GM12865 (cell line): ENCODE results near the gene GDF15.
A peak's percentile ranks its signal among the peaks of the same experiment; 100 is the strongest.

Experiments
- DNase-seq: peaks from one replicate; pipeline ENCODE4 v3.0.0; 2010; ENCODE audit warnings: low read depth
- H3K4me3 ChIP-seq: 2 replicates; pipeline ENCODE4 v1.5.1; 2011; ENCODE audit warnings: mild to moderate bottlenecking, low read depth, low read length, control low read depth
- TF ChIP-seq, protein P1 (sequence below): IDR thresholded peaks from 2 replicates; pipeline ENCODE4 v1.5.1; 2011; ENCODE audit warnings: low read length, control low read depth, low read depth, inconsistent platforms; ENCODE audit not compliant: insufficient read depth; ENCODE audit errors: missing control alignments

The GDF15 gene

GRCh38 chr19:18386543-18387271, 749 bp downstream of the GDF15 start:
- peak overlapping the region; percentile 44 for H3K4me3 ChIP-seq
- DNase-seq: no peak
- TF ChIP-seq, protein P1, sequence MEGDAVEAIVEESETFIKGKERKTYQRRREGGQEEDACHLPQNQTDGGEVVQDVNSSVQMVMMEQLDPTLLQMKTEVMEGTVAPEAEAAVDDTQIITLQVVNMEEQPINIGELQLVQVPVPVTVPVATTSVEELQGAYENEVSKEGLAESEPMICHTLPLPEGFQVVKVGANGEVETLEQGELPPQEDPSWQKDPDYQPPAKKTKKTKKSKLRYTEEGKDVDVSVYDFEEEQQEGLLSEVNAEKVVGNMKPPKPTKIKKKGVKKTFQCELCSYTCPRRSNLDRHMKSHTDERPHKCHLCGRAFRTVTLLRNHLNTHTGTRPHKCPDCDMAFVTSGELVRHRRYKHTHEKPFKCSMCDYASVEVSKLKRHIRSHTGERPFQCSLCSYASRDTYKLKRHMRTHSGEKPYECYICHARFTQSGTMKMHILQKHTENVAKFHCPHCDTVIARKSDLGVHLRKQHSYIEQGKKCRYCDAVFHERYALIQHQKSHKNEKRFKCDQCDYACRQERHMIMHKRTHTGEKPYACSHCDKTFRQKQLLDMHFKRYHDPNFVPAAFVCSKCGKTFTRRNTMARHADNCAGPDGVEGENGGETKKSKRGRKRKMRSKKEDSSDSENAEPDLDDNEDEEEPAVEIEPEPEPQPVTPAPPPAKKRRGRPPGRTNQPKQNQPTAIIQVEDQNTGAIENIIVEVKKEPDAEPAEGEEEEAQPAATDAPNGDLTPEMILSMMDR: no peak

- peak; percentile 96 for DNase-seq
- peak overlapping the region; percentile 45 for H3K4me3 ChIP-seq
- TF ChIP-seq, protein P1: peak; percentile 99
Measured at GRCh38 chr19:18388100-18388959, 2.4 kb downstream of the GDF15 start.

DNA sequence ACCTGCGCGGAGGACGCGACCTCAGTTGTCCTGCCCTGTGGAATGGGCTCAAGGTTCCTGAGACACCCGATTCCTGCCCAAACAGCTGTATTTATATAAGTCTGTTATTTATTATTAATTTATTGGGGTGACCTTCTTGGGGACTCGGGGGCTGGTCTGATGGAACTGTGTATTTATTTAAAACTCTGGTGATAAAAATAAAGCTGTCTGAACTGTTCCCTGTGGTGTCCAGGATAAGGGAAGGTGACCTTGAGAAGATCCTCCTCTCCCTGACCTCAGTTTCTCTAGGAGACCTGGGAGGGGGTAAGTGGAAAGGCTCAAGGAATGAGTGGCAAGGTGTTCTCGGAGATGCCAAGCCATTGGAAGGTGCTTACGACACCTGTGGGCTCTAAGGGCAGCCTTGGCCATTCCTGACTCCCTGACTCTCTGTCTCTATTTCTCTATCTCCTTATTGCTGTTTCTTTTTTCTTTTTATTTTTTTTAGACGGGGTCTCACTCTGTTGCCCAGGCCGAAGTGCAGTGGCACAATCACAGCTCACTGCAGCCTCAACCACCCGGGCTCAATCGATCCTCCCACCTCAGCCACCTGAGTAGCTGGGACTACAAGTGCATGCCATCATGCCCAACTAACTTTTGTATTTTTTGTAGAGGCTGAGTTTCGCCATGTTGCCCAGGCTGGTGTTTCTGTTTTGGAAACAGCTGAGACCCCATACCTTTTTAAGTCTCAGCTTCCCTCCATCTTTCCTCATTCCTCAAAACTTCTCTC, 3.2 kb downstream of the GDF15 start:
- H3K4me3 ChIP-seq: peak overlapping the region; percentile 14
- no peak for DNase-seq

GRCh38 chr19:18389726-18390064, 3.7 kb downstream of the GDF15 start:
- H3K4me3 ChIP-seq: no peak overlapping the region
- TF ChIP-seq, protein P1: no peak
- DNase-seq: no peak

More for the DNA sequence above, 3.2 kb downstream of the GDF15 start:
- TF ChIP-seq, protein P1: no peak

DNA sequence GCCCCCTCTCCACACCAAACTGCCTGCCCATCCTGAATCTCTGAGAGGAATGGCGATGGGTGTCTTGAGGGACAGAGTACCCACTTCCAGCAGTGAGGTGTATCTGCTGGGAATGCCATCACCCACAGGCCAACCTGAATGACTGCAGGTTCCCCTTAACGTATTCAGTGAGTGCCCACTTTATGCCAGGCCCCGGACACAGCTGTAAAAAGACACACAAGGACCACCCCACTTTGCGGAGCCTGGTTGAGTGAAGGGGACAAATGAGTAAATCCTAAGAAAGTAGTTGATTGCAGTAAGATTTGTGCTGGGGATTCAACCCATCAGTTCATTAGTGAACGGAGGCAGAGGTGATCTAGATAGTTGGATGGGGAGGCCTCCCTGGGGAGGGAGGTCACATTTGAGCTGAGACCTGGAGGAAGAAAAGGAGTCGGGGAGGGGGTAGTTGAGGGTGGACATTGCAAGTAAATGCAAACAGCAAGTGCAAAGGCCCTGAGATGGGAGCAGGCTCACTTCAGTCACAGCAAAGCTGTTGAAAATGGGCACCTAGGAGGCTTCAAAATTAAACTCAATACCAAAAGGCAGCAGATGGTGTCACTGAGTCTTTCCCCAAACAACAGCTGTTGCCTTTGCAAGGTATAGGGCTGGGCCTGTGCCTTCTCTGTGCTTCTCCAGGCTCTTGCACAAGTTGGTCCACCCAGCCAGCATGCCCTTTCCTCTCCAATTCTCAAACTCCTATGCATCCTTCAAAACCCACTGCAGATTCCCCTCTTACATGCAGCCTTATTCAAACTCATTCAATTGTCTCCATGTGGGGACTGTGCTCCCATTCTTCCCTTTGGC, 4.3 kb downstream of the GDF15 start:
- DNase-seq: no peak
- H3K4me3 ChIP-seq: no peak overlapping the region
- TF ChIP-seq, protein P1: no peak

- TF ChIP-seq, protein P1: no peak
- H3K4me3 ChIP-seq: no peak overlapping the region
- no peak for DNase-seq
Measured at GRCh38 chr19:18391509-18392075, 5.6 kb downstream of the GDF15 start.
